HG03025 (cell line): ENCODE data around the gene ZNF70.
"Not testable (repeated sequence)": the region's sequence is repeated elsewhere in the genome, so short reads cannot be mapped to it uniquely, and the experiment has no call there.

Source experiments
- ATAC-seq: cut with Tn5 transposase; IDR thresholded peaks from one replicate; pipeline ENCODE4 v1.9.1; 2021; ENCODE audit warnings: mild to moderate bottlenecking, moderate library complexity; ENCODE audit not compliant: unreplicated experiment, low FRiP score

ZNF70 gene

DNA sequence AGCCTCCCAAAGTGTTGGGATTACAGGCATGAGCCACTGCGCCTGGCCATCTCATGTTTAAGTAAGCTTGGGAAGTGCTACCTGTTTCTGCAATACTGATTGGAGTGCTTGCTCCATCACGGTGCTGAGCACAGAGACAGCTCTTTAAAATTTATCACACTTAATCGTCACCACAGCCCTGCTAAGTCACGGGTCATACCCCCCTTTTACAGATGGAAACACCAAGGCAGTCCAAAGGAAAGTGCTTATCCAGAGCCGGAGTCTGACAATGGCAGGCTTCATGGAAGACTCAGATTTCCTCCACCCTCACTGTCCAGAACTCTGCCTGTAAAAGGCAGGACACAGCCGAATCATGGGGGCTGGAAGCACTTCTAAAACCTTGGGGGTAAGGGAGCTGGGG is 9.1 kb upstream of the ZNF70 start:
- ATAC-seq: no peak

DNA sequence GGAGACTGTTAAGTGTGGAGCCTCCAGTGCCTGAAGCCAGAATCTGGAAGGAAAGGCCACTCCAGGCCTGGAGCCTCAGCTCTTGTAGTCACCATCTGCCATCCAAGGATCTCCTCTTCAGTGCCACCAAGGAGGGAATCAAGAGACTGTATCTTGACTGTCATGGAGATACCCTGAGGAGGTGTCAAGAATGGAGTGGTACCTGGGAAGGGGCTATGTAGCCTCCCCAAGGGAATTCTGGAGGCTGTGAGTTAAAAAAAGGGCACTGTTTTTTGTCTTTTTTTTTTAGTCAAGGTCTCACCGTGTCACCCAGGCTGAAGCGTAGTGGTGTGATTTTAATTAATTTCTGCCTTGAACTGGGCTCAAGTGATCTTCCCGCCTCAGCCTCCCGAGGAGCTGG is 8.7 kb upstream of the ZNF70 start:
- no peak for ATAC-seq

DNA sequence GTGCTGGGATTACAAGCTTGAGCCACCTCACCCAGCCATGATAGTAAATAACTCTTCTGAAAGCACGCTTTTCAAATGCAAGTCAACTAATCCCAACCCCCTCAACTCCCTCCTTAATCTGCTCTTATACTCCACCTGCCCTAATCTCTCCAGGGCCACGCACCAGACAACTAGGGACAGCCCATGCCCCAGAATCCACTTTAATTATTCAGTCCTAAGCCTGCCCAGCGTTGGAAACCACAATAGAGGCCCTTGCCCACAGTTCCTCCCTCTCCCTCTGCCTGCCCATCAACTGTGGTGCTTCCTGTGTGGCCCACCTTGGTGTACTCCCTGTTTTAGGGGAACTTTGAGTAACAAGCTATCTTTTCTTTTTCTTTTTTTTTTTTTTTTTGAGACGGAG is 6.0 kb upstream of the ZNF70 start:
- ATAC-seq: no peak

DNA sequence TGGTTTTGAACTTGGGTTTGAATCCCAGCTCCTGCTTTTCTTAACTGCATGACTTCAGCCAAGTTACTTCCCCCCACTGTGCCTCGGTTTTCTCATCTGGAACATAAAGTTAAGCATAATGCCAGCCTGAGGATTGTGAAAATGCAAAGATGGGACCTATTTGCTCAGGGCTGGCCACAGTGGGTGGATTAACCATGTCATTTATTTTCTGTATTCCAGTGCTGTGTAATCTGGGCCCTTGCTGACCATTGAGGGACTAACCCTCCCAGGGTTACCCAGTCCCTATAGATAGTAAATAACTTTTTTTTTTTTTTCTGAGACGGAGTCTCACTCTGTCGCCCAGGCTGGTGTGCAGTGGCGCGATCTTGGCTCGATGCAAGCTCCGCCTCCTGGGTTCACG is 4.8 kb upstream of the ZNF70 start:
- no peak for ATAC-seq

DNA sequence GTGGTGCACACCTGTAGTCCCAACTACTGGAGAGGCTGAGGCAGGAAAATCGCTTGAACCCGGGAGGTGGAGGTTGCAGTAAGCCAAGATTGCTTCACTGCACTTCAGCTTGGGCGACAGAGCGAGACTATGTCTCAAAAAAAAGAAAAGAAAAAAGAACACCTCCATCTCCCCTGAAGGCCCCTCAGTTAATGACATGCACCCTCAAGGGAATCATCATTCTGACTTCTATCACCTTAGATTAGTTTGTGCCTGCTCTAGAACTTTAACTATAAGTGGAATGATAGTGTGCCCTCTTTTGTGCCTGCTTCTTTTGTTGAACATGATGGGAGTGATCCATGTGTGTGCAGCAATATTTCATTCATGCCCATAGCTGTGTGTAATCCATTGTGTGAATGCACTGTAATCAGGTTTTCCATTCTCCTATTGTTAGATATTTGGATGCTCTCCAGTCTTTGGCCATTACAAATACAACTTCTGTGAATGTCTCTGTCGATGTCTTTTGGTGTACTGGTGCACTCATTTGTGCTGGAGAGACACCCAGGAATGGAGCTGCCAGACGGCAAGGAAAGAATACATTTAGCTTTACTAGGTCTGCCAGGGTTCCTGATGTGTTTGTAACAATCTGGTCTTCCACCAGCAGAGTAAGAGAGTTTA is 4.2 kb upstream of the ZNF70 start:
- ATAC-seq: no peak

DNA sequence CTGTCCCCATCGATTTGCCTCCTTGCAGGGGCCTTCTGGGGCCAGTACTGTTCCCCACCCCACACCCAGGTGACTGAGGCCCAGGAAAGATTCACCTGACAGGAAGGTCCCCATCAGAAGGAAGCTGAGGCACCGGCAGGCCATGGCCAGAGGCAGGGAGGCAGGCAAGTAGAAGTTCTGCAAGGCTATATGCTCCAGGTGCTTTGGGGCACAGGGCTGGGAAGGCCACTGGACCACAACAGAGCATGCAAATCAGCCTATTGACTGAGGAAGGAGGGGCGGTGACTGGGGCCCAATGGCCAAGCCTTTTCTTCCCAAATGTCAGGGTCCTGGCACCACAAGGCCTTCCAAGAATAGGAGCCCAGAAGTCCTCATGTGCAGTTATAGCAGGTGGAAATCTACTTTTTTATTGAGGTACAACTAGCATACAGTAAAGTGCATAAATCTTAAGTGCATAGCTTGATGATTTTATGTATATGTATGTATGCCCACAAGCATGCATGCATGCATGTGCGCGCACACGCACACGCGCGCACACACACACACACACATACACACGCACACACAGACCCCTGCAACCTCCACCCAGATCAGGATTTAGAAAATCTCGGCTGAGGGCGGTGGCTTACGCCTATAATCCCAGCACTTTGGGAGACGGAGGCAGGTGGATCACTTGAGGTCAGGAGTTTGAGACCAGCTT is 3.5 kb upstream of the ZNF70 start, which contains the start of gene VPREB3:
Gene VPREB3, minus strand, starts transcription at position 206 of the 700 bp plus-strand sequence. Its CDS starts 62 bp downstream, at position 144.
- ATAC-seq: no peak

DNA sequence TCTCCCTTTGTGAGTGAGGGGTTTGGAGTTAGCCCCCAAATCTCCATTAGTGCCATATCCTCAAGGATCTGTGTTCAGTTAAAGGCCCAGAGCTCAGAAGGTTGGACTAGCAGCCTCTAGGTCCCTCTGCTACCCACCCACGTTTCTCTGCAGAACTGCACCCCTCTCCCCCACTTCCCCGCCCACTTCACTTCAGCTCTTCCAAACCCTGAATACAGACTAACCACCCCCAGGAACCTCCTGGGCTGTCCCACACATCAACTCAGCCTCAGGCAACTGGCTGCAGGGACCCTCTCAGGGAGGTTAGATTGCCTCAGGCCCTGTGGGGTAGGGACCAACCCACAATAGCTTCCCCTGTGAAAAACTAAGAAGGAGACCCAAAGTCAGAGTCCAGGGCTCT is 2.5 kb upstream of the ZNF70 start:
- ATAC-seq: no peak

DNA sequence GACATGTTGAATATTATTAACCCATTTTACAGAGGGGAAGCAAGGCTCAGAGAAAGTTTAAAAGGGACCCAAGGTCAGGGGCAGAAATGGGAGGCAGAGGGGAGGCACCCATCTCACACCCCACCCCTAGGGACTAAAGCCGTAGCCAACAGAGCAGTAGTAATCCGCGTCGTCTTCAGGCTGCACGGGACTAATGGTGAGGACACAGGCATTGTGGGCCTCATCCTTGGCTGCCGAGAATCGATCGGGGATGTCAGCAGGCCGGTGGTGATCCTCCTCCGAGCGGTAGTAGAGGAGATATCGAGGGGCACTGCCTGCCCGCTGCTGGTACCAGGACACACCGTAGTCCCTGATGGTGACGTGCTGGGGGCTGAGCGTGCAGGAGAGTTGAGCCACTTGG is 1.8 kb upstream of the ZNF70 start:
- no peak for ATAC-seq

DNA sequence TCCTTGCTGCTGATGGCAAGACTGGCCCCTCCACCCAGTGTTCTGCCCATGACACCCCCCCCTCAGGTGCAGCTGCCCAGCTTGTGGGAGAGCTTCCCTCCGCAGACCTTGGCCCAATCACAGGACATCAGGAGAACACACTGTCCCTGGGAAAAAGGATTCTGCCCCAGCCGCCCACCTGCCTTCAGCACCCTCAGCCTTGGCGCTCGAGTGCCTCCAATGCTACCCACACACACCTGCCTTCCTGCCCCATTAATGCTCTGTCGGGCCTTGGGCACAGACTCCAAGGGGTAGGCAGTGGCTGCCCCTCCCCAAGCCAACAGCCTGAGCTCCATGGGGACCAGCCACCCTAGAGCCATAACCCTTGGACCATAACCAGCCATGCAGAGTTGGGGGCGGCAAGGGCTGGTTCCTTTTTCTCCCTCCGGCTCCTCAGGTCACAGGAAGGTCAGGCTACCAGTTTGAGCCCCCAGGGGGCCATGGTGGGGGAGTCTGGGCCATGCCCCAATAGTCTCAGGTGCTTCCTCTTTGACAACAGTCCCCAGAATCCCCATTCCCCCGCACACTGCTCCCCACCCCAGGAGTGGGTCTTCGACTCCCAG is 1.3 kb upstream of the ZNF70 start:
- ATAC-seq: no peak

DNA sequence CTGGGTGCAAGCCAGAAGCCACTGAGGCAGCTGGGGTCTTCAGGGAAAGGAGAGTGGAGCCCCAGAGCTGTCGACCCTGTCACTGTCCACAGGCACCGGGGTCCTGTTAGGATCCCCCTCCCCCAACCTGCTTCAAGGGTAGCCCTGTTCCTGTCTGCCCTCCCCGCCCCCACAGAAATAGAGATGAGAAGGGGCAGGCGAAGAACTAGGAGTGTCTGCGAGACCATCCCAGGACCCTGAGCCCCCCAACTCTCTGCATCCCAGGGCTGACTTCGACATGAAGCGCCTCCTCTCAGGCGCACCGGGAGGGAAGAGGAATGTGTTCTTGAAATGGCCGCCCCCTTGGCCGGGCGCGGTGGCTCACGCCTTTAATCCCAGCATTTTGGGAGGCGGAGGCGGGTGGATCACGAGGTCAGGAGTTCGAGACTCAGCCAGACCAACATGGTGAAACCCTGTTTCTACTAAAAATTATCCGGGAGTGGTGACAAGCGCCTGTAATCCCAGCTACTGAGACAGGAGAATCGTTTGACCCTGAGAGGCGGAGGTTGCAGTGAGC is 607 bp upstream of the ZNF70 start:
- no peak for ATAC-seq

DNA sequence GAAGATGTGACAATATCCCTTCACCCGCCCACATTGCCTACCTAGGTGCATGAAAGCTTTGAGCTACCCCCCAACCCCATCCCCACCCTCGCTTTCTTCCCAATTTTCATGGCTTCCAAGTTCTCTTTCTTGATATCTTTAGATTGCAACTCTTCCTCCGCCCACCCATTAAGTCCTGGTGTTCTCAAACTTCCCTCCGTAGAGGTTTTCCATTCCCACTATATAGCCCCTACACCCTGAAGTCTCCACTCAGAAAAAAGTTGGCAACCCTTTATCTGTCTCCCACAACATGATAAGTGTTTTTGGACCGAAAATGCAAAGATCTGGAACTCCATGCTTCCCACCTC is 572 bp downstream of the ZNF70 start:
- ATAC-seq: no peak

DNA sequence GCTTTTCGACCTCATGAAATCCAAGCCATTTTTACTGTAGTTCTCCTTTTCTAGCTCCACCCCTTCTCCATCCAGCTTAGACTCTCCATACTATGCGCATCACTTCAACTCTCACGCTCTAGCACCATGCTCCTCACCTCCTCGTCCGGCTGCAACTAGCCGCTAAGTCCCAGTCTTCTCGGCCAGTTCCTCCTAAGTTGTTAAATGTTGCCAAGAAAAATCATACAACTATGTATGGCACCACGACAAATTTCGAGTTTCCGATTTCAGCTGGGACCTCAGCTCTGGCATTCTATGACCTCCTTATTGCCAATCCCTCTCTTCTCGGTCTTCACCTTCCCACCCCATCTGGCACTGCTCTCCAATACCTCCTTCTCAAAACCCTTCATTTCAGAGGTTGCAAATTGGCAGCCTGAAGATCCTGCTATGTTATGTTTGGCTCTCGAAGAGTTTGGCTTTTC is 1.0 kb downstream of the ZNF70 start:
- ATAC-seq: no peak

DNA sequence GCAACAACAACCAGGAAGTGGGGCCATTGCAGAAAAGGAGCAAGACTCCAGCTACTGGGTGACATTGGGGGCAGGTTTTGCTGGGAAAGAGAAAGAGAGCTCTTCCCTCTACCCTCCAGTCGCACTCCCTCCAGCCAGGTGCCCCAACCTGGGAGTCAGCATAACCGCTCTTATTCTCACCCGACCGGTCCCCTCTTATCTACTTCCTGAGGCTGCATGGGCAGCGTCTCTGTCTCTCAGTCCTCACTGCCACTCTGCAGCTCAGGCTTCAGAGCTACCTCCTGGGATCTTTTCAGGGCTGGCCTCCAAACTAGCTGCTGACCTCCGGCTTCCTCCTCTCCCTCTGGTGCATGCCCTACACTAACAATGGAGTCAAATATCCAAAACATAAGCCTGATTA is 5.1 kb downstream of the ZNF70 start:
- no peak for ATAC-seq

DNA sequence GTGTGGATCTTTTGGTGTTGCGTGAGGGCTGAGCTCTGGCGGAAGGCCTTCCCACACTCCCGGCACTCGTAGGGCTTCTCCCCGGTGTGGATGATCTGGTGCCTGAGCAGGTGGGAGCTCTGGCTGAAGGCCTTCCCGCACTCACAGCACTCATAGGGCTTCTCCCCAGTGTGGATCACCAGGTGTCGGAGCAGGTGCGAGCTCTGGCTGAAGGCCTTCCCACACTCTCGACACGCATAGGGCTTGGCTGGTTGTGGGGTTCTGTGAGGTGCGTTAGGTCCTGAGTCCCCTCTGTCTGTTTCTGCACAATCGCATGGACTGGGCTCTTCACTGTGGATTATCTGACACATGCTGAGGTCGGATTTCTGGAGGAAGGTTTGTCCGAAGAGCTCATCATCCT is 6.4 kb downstream of the ZNF70 start:
- no peak for ATAC-seq

DNA sequence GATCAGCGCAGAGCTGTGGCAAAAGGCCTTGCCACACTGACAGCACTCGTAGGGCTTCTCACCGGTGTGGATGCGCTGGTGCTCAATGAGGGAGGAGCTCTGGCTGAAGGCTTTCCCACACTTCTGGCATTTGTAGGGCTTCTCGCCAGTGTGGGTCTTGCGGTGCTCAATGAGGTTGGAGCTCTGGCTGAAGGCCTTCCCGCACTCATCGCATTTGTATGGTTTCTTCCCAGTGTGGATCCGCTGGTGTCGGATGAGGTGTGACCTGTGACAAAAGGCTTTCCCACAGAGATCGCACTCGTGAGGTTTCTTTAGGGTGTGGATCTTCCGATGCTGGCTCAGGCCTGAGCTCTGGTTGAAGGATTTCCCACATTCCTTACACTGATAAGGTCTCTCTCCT is 6.9 kb downstream of the ZNF70 start:
- no peak for ATAC-seq

DNA sequence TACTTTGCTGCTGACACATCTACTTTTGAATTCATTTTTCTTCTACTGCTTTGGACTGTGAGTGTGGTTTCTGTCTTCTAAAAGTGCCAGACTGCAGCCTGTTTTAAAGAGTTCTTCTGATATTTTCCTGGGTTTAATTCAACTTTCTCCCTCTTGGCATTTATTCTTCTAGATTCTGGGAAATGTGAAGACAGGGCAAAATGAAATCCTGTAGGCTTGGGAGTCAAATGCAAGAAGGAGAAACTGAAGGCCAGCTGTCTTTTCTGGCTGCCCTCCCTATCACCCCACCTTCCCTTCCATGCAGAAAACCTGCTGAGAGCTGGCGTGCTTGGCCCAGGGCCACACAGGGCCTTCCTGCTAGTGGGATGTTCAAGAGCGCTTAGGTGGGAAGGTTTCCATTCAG is 7.6 kb downstream of the ZNF70 start:
- ATAC-seq: no peak

DNA sequence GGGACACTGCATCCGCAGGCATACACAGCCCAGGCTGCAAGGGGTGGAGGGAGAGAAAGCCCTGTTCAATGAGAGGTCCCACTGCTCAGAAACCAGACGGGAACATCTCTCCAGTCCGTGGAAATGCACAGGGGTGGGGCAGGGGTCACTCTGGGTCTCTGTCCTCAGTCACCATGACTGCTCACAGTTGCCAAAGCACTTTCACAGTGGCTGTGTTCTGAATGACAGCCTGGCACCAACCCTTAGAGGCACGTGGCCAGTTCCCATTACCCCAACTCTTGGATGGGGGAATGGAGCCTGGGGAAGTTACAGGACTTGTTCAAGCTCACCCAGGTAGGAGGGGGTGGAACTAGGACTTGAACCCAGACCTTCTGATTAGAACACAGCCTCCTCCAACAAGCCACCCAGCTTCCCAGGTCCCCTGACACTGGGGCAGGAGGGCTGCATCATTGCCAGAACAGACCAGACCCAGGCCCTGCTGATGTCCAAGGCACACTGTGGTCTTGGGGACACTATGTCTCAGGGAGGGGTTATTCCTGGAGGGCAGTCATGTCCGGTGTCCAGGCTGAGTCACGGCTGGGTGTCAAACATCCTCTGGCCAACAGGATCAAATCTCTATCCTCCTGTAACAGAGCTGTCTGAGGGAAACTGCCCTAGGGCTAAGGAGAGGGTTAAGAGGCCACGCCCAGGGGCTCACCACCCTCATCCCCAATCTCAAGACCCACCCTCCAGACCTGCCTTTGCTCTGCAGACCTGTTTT is 8.2 kb downstream of the ZNF70 start:
- no peak for ATAC-seq

DNA sequence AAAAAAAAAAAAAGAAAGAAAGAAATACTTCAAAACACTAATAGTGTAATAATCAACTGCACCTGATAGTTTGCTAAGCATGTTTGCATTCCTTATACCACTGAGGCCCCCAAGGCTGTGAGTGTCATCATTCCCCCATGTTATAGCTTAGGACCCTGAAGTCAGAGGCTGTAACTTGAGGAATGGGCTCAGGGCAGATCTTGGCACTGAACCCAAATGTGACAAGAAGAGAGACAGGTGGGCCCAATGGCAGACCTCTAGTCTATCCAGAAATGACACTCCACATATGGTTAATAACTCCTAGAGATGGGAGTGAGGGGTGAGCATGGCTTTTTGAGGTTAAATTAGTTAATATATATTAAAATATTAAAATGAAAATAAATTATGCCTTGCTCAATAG is 13.2 kb downstream of the ZNF70 start:
- ATAC-seq: no peak

DNA sequence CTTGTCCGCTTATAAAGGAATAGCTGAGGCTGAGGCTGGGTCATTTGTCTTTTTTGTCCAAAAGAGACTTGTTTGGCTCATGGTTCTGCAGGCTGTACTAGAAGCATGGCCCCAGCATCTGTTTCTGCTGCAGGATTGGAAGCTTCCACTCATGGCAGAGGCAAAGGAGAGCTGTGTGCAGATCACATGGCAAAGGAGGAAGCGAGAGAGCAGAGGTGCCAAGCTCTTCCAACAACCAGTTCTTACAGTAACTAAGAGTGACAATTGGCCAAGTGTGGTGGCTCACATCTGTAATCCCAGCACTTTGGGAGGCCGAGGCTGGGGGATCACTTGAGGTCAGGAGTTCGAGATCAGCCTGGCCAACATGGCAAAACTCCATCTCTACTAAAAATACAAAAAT is 22.8 kb downstream of the ZNF70 start:
- not testable (repeated sequence) for ATAC-seq

DNA sequence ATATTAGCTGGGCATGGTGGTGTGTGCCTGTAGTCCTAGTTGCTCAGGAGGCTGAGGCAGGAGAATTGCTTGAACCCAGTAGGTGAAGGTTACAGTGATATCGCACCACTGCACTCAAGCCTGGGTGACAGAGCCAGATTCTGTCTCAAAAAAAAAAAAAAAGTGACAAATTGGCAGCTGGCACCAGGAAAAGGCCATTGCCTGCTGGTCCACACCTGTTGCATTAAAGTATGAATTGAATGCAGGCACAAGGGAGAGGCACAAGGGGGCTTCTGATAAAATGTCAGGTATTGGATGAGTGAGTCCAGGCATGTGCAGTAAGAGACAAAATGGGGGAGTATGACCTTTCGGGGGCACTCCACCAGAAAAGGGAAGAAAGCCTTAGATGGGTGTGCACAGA is 28.2 kb downstream of the ZNF70 start:
- no peak for ATAC-seq

DNA sequence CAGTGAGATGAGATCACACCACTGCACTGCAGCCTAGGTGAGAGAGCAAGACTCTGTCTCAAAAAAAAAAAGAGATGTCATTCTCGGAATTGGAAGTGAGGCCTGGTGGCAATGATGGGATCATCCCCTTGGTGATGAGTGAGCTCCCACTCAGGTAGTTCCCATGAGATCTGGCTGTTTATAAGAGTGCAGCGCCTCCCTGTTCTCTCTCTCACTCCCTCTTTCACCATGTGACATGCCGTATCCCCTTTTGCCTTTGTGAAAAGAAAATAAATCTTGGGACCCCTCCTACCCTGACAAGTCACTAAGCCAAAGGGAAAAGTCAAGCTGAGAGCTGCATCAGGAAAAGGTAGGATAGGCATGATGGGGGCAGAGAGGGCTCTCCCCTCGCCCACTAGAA is 28.8 kb downstream of the ZNF70 start:
- no peak for ATAC-seq
